Middle frontal gyrus (tissue), 1 donor: ENCODE data around the gene MFGE8.

Experiments
- DNase-seq: peaks from one replicate; pipeline ENCODE4 v3.0.0-alpha.2; 2015; ENCODE audit warnings: low spot score; ENCODE audit errors: extremely low spot score

Gene MFGE8

GRCh38 chr15:88920186-88920891 lies 7.2 kb upstream of the MFGE8 start:
- no peak for DNase-seq

GRCh38 chr15:88918738-88919137 lies 5.6 kb upstream of the MFGE8 start:
- DNase-seq: no peak

GRCh38 chr15:88917760-88918159 lies 4.6 kb upstream of the MFGE8 start:
- no peak for DNase-seq

GRCh38 chr15:88915354-88915753 lies 2.2 kb upstream of the MFGE8 start:
- DNase-seq: no peak

- no peak for DNase-seq
Measured at GRCh38 chr15:88913850-88914169, 631 bp upstream of the MFGE8 start.

GRCh38 chr15:88912500-88912921 lies 668 bp downstream of the MFGE8 start:
- no peak for DNase-seq

- DNase-seq: no peak
Measured at GRCh38 chr15:88911766-88912118, 1.4 kb downstream of the MFGE8 start.

GRCh38 chr15:88909956-88910831 lies 3.0 kb downstream of the MFGE8 start:
- no peak for DNase-seq

- DNase-seq: no peak
Measured at GRCh38 chr15:88908697-88909621, 4.2 kb downstream of the MFGE8 start.

- DNase-seq: no peak
Measured at GRCh38 chr15:88908123-88908522, 5.1 kb downstream of the MFGE8 start.

- DNase-seq: no peak
Measured at GRCh38 chr15:88907111-88907510, 6.1 kb downstream of the MFGE8 start.

GRCh38 chr15:88906551-88906950 lies 6.6 kb downstream of the MFGE8 start:
- DNase-seq: no peak

- no peak for DNase-seq
Measured at GRCh38 chr15:88906130-88906529, 7.0 kb downstream of the MFGE8 start.

GRCh38 chr15:88905576-88905975 lies 7.6 kb downstream of the MFGE8 start:
- no peak for DNase-seq

GRCh38 chr15:88904624-88905327 lies 8.4 kb downstream of the MFGE8 start:
- DNase-seq: peak; percentile 85

GRCh38 chr15:88904257-88904623 lies 8.9 kb downstream of the MFGE8 start:
- no peak for DNase-seq

GRCh38 chr15:88902846-88903245 lies 10.3 kb downstream of the MFGE8 start:
- DNase-seq: no peak

- DNase-seq: no peak
Measured at GRCh38 chr15:88902221-88902835, 10.9 kb downstream of the MFGE8 start.

- no peak for DNase-seq
Measured at GRCh38 chr15:88901508-88902220, 11.5 kb downstream of the MFGE8 start.

GRCh38 chr15:88900982-88901418 lies 12.2 kb downstream of the MFGE8 start:
- no peak for DNase-seq
